Urinary bladder (tissue), 4 donors: Measurements from ENCODE around the gene JAK1. TPM values are rescaled to one million over a fixed set of nuclear protein-coding genes. Genes with fewer than 3 reads are reported as not detected.
"Not testable (repeated sequence)": the region's sequence is repeated elsewhere in the genome, so short reads cannot be mapped to it uniquely, and the experiment has no call there.

ENCODE experiments used
- DNase-seq: peaks from one replicate; pipeline ENCODE4 v3.0.0-alpha.2; 2015; ENCODE audit errors: extremely low spot score
- H3K27ac ChIP-seq: one replicate; pipeline ENCODE4 v1.5.1; 2013; ENCODE audit warnings: low read depth, mild to moderate bottlenecking, moderate library complexity
- H3K36me3 ChIP-seq: one replicate; pipeline ENCODE4 v1.6.1; 2013; ENCODE audit warnings: mild to moderate bottlenecking, moderate library complexity; ENCODE audit not compliant: insufficient read depth
- H3K4me1 ChIP-seq: one replicate; pipeline ENCODE4 v1.6.1; 2013; ENCODE audit warnings: mild to moderate bottlenecking, moderate library complexity; ENCODE audit not compliant: insufficient read depth
- H3K4me3 ChIP-seq: one replicate; pipeline ENCODE4 v1.5.1; 2013; ENCODE audit warnings: low read depth, low read length
- WGBS: extraction: QIAGEN DNeasy Blood & Tissue Kit; methylation state at CpG from one replicate; pipeline ENCODE4 v1.1.7; 2013; 5-methylcytosine and 5-hydroxymethylcytosine counted together
- polyA plus RNA-seq: library from polyadenylated mRNA; stranded (reverse); fragments of 200-250 nt; gene quantifications from one replicate; pipeline ENCODE4 v1.2.3, GENCODE V29; 2013
- total RNA-seq: library from RNA; depleted of rRNA; stranded (reverse); fragments of >200 nt; gene quantifications from one replicate; pipeline ENCODE4 v1.2.3, GENCODE V29; 2014
- donor health status: healthy with polysubstance abuse.
- donor health status: healthy.

Gene JAK1
- total and polyA plus RNA-seq, 2 donors: 86.8 to 137 TPM

GRCh38 chr1:64934115-64934877 is 32.1 kb downstream of the JAK1 start:
- H3K27ac ChIP-seq: peak overlapping the region; percentile 13
- WGBS: 66% methylated on average over 9 of the region's 9 CpGs
- no peak overlapping the region for H3K4me3 ChIP-seq
- H3K36me3 ChIP-seq: no peaks in the 10 kb centered on the region
- no peaks in the 10 kb centered on the region for H3K4me1 ChIP-seq
- no peak for DNase-seq

- Histone ChIP-seq H3K36me3 (no peaks in the 10 kb centered on the region), H3K4me1 (no peaks in the 10 kb centered on the region), H3K27ac (peak overlapping the region; percentile 56), H3K4me3 (no peak overlapping the region)
- WGBS: 61% methylated on average over 11 of the region's 11 CpGs
- no peak for DNase-seq
These were observed 32.9 kb downstream of the JAK1 start for GRCh38 chr1:64933296-64934070.

GRCh38 chr1:64932962-64933295 is 33.4 kb downstream of the JAK1 start:
- WGBS: 41% methylated on average over 4 of the region's 4 CpGs
- no peak overlapping the region for H3K27ac ChIP-seq
- peaks cover 4% of the 10 kb centered on the region for H3K4me1 ChIP-seq
- H3K4me3 ChIP-seq: no peak overlapping the region
- no peaks in the 10 kb centered on the region for H3K36me3 ChIP-seq
- DNase-seq: no peak

GRCh38 chr1:64930640-64931039 is 35.7 kb downstream of the JAK1 start:
- H3K4me1 ChIP-seq: not testable (repeated sequence)

GRCh38 chr1:64929221-64929620 is 37.1 kb downstream of the JAK1 start:
- no peak overlapping the region for H3K4me3 ChIP-seq
- peaks cover 7% of the 10 kb centered on the region for H3K4me1 ChIP-seq
- DNase-seq: no peak
- no peak overlapping the region for H3K27ac ChIP-seq
- no peaks in the 10 kb centered on the region for H3K36me3 ChIP-seq

More at GRCh38 chr1:64930640-64931039, 35.7 kb downstream of the JAK1 start:
- not testable (repeated sequence) for H3K36me3 ChIP-seq, DNase-seq, H3K27ac ChIP-seq, H3K4me3 ChIP-seq

GRCh38 chr1:64928325-64928724 is 38.0 kb downstream of the JAK1 start:
- Histone ChIP-seq H3K4me3 (no peak overlapping the region), H3K4me1 (peaks cover 7% of the 10 kb centered on the region), H3K27ac (no peak overlapping the region), H3K36me3 (no peaks in the 10 kb centered on the region)
- DNase-seq: no peak
- whole genome bisulfite sequencing: 91% methylated on average over 2 of the region's 2 CpGs

GRCh38 chr1:64925594-64925993 is 40.8 kb downstream of the JAK1 start:
- H3K36me3 ChIP-seq: no peaks in the 10 kb centered on the region
- 75% methylated on average over 2 of the region's 2 CpGs for WGBS
- no peak overlapping the region for H3K27ac ChIP-seq
- H3K4me3 ChIP-seq: no peak overlapping the region
- DNase-seq: no peak
- H3K4me1 ChIP-seq: peaks cover 7% of the 10 kb centered on the region

GRCh38 chr1:64923294-64923718 is 43.0 kb downstream of the JAK1 start:
- H3K27ac ChIP-seq: no peak overlapping the region
- no peak for DNase-seq
- H3K4me1 ChIP-seq: peaks cover 5% of the 10 kb centered on the region
- H3K4me3 ChIP-seq: no peak overlapping the region
- 46% methylated on average over 2 of the region's 2 CpGs for WGBS
- H3K36me3 ChIP-seq: no peaks in the 10 kb centered on the region

- Histone ChIP-seq H3K27ac (no peak overlapping the region), H3K36me3 (no peaks in the 10 kb centered on the region), H3K4me1 (peaks cover 3% of the 10 kb centered on the region), H3K4me3 (no peak overlapping the region)
- 50% methylated on average over 2 of the region's 2 CpGs for WGBS
- no peak for DNase-seq
These were observed 44.0 kb downstream of the JAK1 start for GRCh38 chr1:64922336-64922735.

- H3K4me3 ChIP-seq: no peak overlapping the region
- no peak overlapping the region for H3K27ac ChIP-seq
- H3K36me3 ChIP-seq: no peaks in the 10 kb centered on the region
- peaks cover 5% of the 10 kb centered on the region for H3K4me1 ChIP-seq
- DNase-seq: no peak
- 74% methylated on average over 2 of the region's 2 CpGs for WGBS
These were observed 44.6 kb downstream of the JAK1 start for GRCh38 chr1:64921771-64922170.

GRCh38 chr1:64920941-64921589 is 45.3 kb downstream of the JAK1 start:
- DNase-seq: no peak
- Histone ChIP-seq H3K36me3 (no peaks in the 10 kb centered on the region), H3K27ac (no peak overlapping the region), H3K4me1 (peaks cover 5% of the 10 kb centered on the region), H3K4me3 (no peak overlapping the region)
- 44% methylated on average over 3 of the region's 3 CpGs for WGBS

GRCh38 chr1:64919120-64919519 is 47.2 kb downstream of the JAK1 start:
- H3K27ac ChIP-seq, H3K4me1 ChIP-seq, H3K36me3 ChIP-seq, H3K4me3 ChIP-seq, DNase-seq: not testable (repeated sequence)
- WGBS: 91% methylated on average over 7 of the region's 7 CpGs

GRCh38 chr1:64917907-64918306 is 48.4 kb downstream of the JAK1 start:
- no peak for DNase-seq
- Histone ChIP-seq H3K4me1 (peaks cover 5% of the 10 kb centered on the region), H3K36me3 (no peaks in the 10 kb centered on the region), H3K27ac (no peak overlapping the region), H3K4me3 (no peak overlapping the region)

GRCh38 chr1:64917328-64917861 is 49.0 kb downstream of the JAK1 start:
- Histone ChIP-seq H3K27ac (no peak overlapping the region), H3K4me3 (no peak overlapping the region), H3K4me1 (peaks cover 5% of the 10 kb centered on the region), H3K36me3 (no peaks in the 10 kb centered on the region)
- no peak for DNase-seq
- WGBS: 47% methylated on average over 3 of the region's 3 CpGs
